ENCODE results near the gene RTN4R.
A peak's percentile ranks its signal among the peaks of the same experiment; 100 is the strongest.

DNA sequence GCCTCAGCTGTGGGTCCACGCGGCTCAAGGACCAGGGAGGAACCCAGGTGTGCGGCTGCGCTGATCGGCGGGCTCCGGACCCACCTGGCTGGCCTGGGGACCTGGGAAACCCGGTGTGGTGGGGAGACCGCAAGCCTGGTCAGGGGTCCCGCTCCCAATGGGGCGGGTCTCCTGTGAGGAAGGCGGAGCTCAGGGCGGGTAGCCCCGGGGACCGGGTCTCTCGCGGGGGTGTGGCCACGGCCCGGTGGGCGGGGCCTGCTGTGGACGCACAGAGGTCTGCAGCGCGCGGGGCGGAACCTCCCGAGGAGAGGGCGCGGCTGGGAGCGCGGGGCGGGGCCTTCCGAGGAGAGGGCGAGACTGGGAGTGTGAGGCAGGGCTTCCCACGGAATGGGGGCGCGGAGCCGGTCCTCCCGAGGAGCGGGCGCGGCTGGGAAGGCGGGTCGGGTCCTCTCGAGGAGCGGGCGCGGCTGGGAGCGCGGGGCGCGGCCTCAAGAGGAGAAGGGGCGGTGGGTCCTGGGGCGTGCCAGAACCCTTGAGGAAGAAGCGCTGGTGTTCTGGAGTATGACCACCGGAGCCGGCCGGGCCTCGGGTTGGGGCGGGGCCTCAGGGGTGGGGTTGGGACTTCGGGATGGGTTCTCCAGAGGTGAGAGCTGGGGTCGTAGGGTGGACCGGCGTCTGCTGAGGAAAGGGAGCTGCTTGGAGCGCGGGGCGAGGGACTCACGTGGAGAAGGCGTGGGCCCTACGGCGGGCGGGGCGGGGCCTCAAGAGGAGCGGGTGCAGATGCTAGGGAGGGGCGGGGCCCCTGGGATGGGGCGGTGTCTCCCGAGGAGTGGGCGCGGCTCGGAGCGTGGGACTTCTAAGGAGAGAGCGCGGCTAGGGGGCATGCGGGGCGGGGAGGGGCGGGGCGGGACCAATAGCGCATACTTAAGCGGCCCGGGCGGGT is 31.0 kb upstream of the RTN4R start:
- TF ChIP-seq, protein P1, sequence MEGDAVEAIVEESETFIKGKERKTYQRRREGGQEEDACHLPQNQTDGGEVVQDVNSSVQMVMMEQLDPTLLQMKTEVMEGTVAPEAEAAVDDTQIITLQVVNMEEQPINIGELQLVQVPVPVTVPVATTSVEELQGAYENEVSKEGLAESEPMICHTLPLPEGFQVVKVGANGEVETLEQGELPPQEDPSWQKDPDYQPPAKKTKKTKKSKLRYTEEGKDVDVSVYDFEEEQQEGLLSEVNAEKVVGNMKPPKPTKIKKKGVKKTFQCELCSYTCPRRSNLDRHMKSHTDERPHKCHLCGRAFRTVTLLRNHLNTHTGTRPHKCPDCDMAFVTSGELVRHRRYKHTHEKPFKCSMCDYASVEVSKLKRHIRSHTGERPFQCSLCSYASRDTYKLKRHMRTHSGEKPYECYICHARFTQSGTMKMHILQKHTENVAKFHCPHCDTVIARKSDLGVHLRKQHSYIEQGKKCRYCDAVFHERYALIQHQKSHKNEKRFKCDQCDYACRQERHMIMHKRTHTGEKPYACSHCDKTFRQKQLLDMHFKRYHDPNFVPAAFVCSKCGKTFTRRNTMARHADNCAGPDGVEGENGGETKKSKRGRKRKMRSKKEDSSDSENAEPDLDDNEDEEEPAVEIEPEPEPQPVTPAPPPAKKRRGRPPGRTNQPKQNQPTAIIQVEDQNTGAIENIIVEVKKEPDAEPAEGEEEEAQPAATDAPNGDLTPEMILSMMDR (IDR thresholded peaks at IDR 0.05): no peak
- peak in 1 of 3 donors; percentile 18 for TF ChIP-seq POLR2A (IDR thresholded peaks at IDR 0.05)
